ENCODE results near the gene BPIFB6.

BPIFB6 gene, protein sequence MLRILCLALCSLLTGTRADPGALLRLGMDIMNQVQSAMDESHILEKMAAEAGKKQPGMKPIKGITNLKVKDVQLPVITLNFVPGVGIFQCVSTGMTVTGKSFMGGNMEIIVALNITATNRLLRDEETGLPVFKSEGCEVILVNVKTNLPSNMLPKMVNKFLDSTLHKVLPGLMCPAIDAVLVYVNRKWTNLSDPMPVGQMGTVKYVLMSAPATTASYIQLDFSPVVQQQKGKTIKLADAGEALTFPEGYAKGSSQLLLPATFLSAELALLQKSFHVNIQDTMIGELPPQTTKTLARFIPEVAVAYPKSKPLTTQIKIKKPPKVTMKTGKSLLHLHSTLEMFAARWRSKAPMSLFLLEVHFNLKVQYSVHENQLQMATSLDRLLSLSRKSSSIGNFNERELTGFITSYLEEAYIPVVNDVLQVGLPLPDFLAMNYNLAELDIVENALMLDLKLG

DNA sequence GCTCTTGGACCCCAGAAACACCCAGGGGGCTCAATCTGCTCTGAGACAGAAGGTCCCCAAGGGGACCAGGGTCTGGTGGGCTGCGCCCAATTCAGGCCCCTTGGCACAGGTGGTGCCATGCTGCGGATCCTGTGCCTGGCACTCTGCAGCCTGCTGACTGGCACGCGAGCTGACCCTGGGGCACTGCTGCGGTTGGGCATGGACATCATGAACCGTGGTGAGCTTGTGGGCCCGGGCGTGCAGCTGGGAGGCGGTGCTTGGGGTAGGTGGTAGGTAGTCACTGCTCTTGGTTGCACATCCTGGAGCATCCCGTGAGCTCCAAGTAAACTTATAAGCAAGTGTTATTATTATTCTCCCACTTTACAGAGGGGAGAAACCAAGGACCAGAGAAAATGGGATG, at the start of gene BPIFB6:
BPIFB6 (plus strand) TSS at position 118 of the 400 bp plus-strand sequence; CDS start at position 118, 0 bp downstream.
- no peak for DNase-seq

DNA sequence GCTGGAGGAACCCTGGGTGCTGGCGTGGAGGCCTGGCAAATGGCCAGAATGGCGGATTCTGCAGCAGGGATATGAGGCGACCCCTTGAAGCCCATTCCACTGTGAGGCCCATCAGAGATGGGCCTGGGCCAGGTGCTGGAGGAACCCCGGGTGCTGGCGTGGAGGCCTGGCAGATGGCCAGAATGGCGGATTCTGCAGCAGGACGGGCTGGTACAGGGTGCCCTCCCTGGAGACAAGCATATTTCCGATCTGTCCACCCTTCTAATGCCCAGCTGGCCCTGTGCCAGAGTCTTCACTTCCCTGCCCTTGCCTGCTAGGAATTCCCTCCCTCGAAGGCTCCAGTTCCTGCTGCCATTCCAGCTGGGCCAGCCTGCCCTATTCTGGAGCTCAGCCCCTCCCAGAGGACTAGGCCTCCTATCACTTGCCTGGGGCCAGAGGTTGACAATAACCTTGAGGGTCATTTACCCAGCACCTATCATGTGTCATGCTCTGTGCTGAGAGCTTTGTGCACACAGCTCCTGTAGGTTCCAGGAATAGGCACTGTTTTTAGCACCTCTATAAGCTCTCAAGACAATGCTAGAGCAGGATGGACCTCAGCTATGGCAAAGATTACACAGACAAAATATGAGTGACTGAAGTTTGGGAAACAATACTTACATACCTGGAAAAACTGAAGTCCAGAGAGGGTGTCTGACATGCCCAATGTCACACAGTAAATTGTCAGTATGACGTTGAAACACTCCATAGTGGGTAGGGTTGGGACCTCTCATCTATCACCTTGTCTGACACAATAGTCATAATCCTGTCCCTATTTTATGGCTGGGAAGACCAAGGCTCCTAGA, 48.6 kb upstream of the BPIFB6 start:
- DNase-seq, result no peak

DNA sequence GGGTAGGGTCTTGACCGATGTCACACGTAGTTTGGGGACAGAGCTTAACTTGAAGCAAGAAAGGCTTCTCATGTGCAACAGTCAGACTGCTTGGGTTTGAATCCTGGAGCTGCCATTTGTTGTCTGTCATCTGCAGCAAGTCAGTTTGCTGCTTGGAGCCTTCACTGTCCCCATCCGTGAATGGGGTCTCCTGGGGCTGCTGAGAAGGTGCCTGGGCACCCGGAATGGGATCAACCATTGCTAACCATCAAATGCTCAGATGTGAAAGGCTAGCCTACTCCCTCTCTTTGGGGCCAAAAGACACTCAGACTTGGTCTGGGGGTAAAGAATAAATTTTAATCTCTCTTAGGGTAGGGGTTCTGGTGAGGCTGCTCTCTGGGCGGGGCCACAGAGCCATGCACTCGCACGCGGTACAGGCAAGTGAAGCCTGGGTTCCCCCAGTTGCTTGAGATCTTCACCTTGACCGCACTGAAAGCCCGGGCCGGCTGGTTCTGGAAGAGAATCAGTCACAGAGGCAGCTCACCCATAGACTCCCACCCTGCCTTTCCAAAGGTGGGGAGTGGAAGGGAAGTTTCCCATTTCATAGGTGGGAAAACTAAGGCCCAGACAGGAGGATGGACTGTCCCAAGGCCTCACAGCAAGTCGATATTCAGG, 47.9 kb upstream of the BPIFB6 start:
- DNase-seq, result no peak

DNA sequence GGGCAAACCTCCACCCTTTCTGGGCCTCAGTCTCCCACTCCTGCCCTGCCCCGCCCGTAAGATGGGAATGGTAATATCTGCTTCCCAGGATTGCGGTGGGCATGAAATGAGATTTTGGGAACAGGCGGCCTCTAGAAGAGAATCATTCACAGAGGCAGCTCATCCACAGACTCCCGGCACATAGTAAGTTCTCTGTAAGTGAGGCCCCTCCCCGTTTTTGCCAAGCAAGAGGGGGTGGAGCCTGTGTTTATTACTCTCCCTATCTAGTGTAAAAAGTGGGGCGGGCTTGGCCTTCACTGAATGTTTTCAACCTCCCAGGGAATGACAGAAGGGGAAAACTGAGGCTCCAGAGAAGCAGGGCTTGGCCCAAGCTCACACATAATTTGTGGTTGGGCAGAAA, 47.3 kb upstream of the BPIFB6 start:
- DNase-seq, result no peak

DNA sequence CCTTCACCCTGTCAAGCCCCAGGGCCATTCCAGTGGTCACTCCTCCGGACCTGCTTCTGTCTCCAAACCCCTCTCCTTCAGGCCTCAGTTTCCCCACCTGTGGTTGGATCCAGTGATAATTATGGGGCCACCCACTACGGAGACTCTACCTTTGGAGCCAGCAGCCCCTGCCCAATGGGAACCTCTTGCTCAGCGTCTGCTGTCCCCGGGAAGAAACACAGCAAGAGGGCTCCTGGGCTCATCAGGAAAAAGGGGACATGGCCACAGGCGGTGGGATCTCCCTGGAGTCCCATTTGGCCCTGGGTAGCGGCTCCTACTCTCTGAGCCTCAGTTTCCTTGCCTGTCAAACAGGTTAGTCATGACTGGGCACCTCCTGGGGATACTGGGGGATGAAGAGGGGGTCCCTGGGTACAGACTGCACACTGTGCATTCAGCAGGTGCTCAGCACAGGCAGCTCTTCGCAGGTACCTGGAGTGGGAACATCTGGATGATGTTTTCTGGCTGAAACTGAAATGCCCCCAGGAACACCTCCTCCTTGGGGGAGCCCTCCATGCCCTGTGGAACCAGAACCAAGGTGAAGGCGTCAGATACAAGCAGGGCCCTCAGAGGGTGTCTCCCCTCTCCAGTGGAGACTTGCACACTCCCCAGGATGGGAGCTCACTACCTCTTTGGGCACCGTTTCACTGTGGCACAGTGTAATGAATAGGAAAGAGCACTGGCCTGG, 46.7 kb upstream of the BPIFB6 start:
- DNase-seq, result no peak

DNA sequence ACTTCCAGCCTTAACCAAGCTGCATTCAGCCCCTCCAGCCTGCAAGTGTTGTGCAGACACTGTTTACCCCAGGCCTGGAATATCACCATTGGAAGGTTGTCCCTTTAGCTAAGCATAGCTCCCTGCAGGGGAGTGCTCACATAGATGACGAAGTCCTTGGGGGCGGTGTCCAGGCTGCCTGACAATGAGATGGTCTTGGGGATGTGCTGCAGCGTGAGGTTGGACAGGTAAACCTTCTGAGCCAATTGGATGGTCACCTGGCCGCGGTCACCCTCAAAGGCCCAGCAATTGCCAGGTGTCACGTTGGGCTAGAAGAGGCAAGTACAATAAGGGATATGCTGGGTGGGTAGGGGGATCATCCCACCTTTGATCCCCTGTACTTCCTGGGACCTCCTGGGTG, 45.9 kb upstream of the BPIFB6 start:
- DNase-seq, result no peak

DNA sequence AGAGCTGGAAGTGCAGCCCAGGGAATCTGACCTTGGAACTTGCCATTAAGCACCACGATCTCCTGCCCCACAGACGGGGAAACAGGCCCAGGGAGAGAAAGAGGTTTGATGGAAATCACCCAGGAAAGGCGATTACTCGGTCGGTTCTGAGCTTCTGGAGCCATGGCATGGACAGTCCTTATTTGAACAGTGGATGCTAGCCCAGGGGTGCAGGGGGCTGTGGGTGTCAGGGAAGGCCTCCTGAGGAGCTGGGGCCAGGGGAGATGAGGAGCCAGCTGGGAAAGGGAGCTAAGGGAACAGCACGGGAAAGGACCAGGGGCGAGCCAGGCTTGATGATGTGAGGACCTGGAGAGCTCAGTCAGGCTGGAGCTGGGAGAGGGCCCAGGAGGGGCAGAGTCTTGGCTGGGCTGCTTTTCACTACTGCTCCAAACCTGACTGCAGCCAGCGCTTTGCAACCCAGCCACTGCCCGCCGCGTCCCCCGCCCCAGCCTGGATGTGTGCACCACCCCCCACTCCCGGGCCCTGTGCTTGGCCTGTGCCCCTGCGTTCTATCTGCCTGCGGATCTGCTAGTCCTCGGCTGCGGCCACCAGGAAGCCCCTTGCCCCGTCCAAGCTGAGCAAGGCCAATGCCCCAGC, 45.0 kb upstream of the BPIFB6 start:
- no peak for DNase-seq

DNA sequence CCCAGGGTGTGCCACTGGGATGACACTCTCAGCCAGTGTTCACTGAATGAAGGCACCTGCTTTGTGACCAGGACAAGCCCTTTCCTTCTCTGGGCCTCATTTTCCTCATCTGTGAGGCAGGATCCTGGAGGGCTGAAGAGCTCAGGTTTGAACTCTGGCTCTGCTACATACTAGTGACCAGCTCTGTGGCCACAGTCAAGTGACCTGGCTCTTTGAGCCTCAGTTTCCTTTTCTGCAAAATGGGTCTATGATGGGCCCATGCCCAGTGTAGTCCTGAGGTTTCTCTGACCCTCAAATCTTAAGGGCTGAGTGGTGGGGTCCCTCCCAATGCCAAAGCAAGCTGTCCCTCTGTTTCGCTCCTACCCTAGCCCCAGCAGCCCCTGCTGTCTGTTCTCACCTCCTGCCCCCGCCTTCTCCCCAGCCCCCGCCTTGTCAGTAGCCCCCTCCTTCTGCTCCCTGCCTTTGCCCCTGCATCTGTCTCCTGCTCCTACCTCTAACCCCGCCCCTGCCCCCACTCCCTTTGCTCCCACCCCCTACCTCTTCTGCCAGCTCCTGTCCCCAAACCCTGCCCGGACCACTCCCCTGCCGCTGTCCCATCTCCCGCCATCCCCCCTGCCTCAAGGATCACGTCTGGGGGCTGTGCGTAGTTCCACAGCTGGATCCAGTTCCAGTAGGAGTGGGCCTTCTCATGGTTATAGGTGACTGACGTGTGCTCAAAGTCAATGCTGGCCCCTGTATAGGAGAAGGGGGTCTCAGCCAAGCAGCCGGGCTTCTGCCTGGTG, 44.2 kb upstream of the BPIFB6 start:
- no peak for DNase-seq

DNA sequence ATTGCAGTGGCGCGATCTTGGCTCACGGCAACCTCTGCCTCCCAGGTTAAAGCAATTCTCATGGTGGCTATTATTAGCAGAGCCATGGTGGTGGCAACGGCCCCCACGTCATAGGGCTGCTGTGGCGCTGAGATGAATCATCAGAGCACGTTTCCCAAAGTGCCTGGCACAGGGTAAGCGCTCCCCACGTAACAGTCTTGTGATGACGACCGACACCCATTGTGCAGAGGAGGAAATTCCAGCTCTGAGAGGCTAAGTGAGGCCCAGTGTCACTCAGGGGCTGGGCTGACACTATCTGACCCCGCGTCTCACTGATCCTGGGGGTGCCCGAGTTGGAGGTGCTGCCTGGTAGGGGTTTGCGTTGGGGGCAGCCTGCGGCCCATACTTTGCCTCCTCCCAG, 43.4 kb upstream of the BPIFB6 start:
- DNase-seq, result no peak

DNA sequence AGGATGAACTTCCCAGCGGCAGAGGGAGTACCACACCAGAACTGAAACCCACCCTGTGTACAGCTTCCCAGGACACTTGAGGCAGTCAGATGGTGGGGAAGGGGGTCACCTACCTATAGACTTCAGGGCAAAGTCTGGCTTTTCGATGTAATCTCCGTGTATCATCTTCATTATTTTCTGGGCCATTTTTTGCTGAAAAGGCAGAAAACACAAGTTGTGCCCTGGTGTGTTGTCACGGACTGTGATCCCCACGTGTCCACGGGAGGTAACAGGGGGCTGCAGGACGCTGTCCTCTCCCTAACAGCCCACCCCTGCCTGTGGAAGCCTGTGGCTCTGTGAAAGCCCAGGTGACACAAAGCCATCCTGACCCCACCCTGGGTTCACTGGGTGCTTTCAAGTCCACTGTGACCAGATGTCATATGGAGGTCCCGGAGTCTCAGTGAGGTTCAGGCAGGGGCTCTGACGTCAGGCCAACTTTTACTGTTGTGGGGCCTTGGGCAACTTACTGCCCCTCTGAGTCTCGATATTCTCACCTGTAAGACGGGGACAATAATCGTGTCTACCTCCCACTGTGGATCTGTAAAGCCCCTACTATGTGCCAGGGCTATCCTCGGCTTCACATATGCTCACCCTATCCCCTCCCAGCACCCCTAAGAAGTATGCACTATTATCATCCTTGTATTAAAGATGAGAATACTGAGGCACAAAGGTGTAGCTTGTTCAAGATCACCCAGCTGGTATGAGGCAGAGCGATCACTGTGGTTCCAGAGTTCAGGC, 41.8 kb upstream of the BPIFB6 start:
- DNase-seq, result no peak

DNA sequence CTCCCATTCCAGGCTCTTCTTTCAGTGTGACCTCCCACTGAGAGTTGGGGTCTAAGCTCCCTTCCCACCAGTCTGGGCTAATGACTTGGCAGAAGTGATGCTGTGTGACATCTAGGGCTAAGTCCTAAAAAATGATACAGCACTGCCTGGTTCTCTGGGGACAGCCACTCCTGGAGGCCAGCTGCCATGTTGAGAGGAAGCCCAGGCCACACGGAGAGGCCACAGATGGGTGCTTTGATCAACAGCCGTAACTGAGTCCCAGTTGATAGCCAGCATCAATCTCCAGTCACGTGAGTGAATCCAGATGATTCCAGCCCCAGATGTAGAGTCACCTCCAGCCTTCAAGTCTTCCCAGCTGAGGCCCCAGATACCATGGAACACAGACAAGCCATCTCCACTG, 41.0 kb upstream of the BPIFB6 start:
- no peak for DNase-seq

DNA sequence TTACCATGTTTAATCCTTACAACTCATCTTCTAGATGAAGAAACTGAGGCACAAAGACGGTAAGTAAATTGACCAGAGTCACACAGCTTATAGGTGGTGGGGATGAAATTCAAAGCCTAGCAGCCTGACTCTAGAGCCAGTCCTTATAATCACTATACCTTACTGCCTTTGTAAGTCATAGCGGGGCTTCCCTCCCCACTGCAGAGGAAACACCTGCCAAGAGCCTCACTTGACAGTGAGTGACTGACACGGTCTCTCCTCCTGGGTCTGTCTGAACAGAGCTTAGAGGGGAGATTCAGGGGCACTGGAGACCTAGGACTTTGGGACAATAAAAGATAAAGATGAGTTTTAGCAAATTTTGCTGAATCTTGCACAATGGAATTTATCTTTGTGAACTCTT, 40.1 kb upstream of the BPIFB6 start:
- DNase-seq, result no peak

DNA sequence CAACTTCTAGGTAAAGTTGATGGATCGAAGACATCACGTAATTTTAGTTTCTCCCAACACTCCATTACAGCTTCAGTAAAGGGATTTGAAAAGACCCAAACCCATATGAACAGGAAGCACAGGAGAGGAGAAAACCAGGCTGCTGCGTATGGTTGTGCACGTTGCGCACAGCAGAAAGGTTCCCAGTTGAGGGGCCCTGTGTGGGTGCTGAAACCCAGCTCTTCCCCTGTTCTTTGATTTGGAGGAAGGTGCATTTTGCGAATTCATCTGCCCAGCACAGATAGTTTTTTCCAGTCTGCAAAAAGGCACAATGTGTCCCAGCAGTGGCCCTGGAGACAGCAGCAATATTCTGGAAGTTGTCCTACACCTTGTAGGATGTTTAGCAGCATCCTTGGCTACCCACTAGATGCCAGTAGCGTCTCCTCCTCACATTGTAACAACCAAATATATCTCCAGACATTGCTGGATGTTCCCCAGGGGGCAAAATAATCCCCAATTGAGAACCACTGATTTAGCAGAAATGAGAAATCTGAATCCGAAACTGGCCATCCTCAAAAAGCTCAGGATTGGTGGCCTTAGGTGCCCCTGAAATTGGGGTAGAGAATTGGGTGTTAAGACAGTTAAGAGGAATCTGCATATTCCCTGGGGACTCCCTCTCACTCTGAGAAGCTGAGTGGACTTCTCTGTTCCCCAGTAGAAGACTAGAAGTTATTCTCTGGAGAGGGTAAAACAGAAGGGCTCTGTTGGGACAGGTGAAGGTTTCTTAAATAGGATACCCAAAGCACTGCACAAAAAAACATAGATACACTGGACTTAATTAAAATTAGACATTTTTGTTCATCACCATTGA, 39.4 kb upstream of the BPIFB6 start:
- no peak for DNase-seq

DNA sequence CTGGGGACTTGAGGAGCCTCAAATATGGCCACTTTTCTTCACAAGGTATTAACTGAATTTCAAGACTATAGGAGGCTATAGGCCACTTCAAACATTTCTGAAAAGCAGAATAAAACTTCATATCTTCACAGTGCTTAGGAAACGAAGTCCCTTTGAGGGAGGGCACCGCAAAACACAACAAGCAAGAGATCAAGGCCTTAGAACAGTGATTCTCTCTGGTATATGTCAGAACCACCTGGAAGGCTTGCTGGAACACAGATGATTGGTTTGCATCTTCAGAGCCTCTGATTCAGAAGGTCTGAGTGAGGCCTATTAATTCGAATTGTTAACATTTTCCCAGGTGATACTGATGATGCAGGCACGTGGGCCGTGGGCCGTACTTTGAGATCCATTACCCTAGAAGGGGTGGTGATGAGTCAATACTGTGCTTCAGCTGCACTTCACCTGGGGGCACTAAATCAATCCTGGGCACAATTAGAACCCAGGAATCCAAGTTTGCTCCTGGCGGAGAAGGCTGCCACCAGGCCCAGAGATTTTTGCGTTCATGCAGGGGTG, 37.9 kb upstream of the BPIFB6 start:
- DNase-seq, result no peak

DNA sequence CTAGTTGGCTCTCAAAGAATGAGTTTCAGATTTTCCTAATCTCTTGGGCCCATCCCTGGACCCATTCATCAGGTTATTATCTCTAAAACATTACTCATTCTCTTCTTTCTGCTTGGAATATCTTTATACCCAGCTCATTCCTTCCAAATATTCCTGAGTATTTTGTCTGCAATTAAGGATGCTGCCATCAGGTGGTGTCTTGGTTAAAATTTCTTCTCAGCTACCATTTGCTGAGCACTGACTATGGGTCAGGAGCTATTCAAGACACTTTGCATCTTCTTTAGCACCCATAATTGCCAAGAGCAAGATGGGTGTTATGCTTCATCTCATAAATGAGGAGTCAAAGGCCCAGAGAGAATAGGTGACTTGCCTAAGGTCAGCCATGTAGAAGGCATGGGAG, 35.6 kb upstream of the BPIFB6 start:
- DNase-seq, result no peak

DNA sequence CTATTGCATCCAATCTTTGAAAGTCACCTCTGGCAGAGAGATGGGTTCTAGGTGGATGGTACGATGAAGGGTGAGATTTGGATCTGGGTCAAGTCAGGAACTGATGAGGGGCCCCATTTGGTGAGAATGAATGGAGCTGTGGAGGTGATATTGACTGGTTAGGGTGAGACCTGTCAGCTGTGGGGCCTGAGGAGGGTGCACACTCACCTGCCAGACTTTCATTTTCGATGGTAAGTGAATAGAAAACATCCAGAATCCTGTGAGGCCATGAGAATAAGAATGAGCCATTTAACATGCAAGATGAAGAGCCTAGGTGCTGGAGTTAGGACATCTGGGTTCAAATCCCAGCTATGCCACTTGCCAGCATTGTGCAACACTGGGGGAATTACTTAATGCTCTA, 34.0 kb upstream of the BPIFB6 start:
- DNase-seq, result no peak

DNA sequence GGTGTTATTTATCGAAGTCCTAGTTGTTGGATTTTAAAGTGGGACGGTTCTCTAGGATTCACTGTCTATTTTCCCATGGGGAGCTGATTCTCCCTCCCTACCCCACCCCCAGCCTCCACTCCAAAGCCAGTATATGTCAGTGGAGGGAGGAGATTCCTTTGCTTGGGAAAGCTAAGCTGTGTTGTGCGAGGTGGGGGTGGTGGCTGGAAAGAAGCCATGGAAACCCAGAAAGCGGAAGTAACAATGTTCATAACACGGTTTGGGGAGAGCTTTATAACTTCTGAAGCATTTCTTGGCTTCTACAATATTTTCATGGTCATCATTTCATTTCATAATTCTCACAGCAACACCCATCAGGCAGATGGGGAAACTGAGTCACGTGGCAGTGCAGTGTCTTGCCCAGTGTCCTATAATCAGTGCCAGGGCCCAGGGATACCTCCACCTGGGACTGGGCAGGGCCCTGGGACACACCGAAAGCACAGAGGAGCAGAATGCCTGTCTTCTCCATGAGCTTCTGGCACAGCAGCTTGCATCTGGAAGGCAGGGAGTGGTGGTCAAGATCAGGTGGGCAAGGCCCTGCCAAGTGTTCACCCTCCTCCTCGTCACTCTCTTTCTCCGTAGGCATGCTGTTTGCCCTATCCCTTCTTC, 31.7 kb upstream of the BPIFB6 start:
- DNase-seq, result no peak

DNA sequence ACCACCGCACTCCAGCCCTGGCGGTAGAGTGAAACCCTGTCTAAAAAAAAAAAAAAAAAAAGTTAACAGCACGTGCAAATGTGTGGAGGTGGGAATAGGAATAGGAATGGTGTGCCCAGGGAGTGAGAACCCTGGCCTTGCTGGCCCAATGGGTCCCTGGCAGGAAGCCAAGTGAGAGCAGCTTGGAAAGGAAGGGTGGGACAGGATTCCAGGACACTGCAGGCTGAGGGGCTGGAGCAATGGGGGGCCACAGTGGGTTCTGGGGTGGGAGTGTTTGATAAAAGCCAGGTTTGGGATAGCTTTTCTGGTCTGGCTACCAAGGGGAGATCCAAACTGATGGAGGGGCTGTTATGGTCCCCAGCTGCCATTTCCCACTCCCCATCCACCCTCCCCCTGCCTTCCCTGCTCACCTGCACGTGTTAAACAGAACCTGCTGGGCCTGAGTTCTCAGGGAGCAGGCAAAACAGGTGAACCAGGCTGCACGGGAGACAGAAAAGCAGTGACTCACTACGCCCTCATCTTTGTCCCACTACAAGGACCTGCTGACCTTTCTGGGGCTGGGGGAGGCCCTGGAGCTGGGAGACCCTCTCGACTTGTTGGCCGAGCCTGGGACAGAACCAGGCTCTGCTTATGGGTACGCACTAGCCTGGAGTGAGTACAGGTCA, 30.5 kb upstream of the BPIFB6 start:
- DNase-seq, result no peak

Data from cortex of kidney (tissue), 1 donor.